ENCODE measurements around the gene GHSR. TPM values are rescaled to one million over a fixed set of nuclear protein-coding genes. Genes with fewer than 3 reads are reported as not detected.

Gene GHSR
- total RNA-seq, 1 donor from 2014 or later, result not detected

- Mint-ChIP-seq H3K9me3 (ENCODE audit: unreplicated experiment) (peaks cover 2% of the 10 kb centered on the region), H3K4me3 (ENCODE audit: unreplicated experiment) (no peak overlapping the region), H3K27ac (ENCODE audit: unreplicated experiment) (no peak overlapping the region), H3K36me3 (ENCODE audit: unreplicated experiment) (no peaks in the 10 kb centered on the region), H3K4me1 (ENCODE audit: low read depth, unreplicated experiment) (no peaks in the 10 kb centered on the region), H3K27me3 (ENCODE audit: unreplicated experiment) (no peaks in the 10 kb centered on the region)
- TF ChIP-seq CTCF (IDR thresholded peaks at IDR 0.05; ENCODE audit: partially characterized antibody, unreplicated experiment), result no peak
- DNase-seq, result no peak
Measured at GRCh38 chr3:172402892-172403643, 45.2 kb downstream of the GHSR start.

- Mint-ChIP-seq H3K4me3 (ENCODE audit: unreplicated experiment) (no peak overlapping the region), H3K27ac (ENCODE audit: unreplicated experiment) (no peak overlapping the region), H3K9me3 (ENCODE audit: unreplicated experiment) (peaks cover 2% of the 10 kb centered on the region), H3K4me1 (ENCODE audit: low read depth, unreplicated experiment) (no peaks in the 10 kb centered on the region), H3K27me3 (ENCODE audit: unreplicated experiment) (no peaks in the 10 kb centered on the region), H3K36me3 (ENCODE audit: unreplicated experiment) (no peaks in the 10 kb centered on the region)
- TF ChIP-seq CTCF (IDR thresholded peaks at IDR 0.05; ENCODE audit: partially characterized antibody, unreplicated experiment), result no peak
- DNase-seq, result no peak
Measured at GRCh38 chr3:172402090-172402489, 46.2 kb downstream of the GHSR start.

- Mint-ChIP-seq H3K27ac (ENCODE audit: unreplicated experiment) (no peak overlapping the region), H3K4me3 (ENCODE audit: unreplicated experiment) (no peak overlapping the region), H3K4me1 (ENCODE audit: low read depth, unreplicated experiment) (no peaks in the 10 kb centered on the region), H3K9me3 (ENCODE audit: unreplicated experiment) (peaks cover 2% of the 10 kb centered on the region), H3K27me3 (ENCODE audit: unreplicated experiment) (no peaks in the 10 kb centered on the region), H3K36me3 (ENCODE audit: unreplicated experiment) (no peaks in the 10 kb centered on the region)
- TF ChIP-seq CTCF (IDR thresholded peaks at IDR 0.05; ENCODE audit: partially characterized antibody, unreplicated experiment), result no peak
- DNase-seq, result no peak
Measured at GRCh38 chr3:172398484-172398883, 49.8 kb downstream of the GHSR start.

GRCh38 chr3:172397716-172398405 lies 50.4 kb downstream of the GHSR start:
- no peak for TF ChIP-seq CTCF (IDR thresholded peaks at IDR 0.05; ENCODE audit: partially characterized antibody, unreplicated experiment)
- DNase-seq, result no peak
- Mint-ChIP-seq H3K36me3 (ENCODE audit: unreplicated experiment) (no peaks in the 10 kb centered on the region), H3K9me3 (ENCODE audit: unreplicated experiment) (peaks cover 2% of the 10 kb centered on the region), H3K27ac (ENCODE audit: unreplicated experiment) (no peak overlapping the region), H3K4me1 (ENCODE audit: low read depth, unreplicated experiment) (no peaks in the 10 kb centered on the region), H3K4me3 (ENCODE audit: unreplicated experiment) (no peak overlapping the region), H3K27me3 (ENCODE audit: unreplicated experiment) (no peaks in the 10 kb centered on the region)

- H3K27ac Mint-ChIP-seq (ENCODE audit: unreplicated experiment), result no peak overlapping the region
- H3K9me3 Mint-ChIP-seq (ENCODE audit: unreplicated experiment), result peaks cover 2% of the 10 kb centered on the region
- H3K36me3 Mint-ChIP-seq (ENCODE audit: unreplicated experiment), result no peaks in the 10 kb centered on the region
- H3K4me1 Mint-ChIP-seq (ENCODE audit: low read depth, unreplicated experiment), result no peaks in the 10 kb centered on the region
- DNase-seq, result no peak
- H3K27me3 Mint-ChIP-seq (ENCODE audit: unreplicated experiment), result no peaks in the 10 kb centered on the region
- no peak overlapping the region for H3K4me3 Mint-ChIP-seq (ENCODE audit: unreplicated experiment)
- TF ChIP-seq CTCF (IDR thresholded peaks at IDR 0.05; ENCODE audit: partially characterized antibody, unreplicated experiment), result no peak
Measured at GRCh38 chr3:172396400-172396799, 51.9 kb downstream of the GHSR start.

All from glutamatergic neuron (in vitro differentiated cells).